OCI-LY1 (cell line): ENCODE data around the gene C1QTNF2.
A peak's percentile ranks its signal among the peaks of the same experiment; 100 is the strongest.

Experiments used
- H2AFZ ChIP-seq: fragments of 200-600 bp; sonication (generic), shearing (Covaris generic); 2 replicates; pipeline ENCODE4 v1.6.0; 2014; ENCODE audit warnings: antibody characterized with exemption, mild to moderate bottlenecking, low read length
- H3F3A ChIP-seq: fragments of 200-600 bp; sonication (generic), shearing (Covaris generic); 2 replicates; pipeline ENCODE4 v1.6.0; 2014; ENCODE audit warnings: mild to moderate bottlenecking, antibody characterized with exemption, low read length, moderate library complexity; ENCODE audit not compliant: insufficient read depth
- H3K27ac ChIP-seq: fragments of 200-600 bp; sonication (generic); 2 replicates; pipeline ENCODE4 v1.5.1; 2014; ENCODE audit warnings: low read length, mixed run types, mild to moderate bottlenecking, low read depth; ENCODE audit not compliant: poor library complexity, severe bottlenecking
- H3K27me3 ChIP-seq: fragments of 200-600 bp; sonication (generic); 2 replicates; pipeline ENCODE4 v1.6.0; 2014; ENCODE audit warnings: antibody characterized with exemption, mild to moderate bottlenecking, low read length, moderate library complexity; ENCODE audit not compliant: insufficient read depth
- H3K36me3 ChIP-seq: fragments of 200-600 bp; sonication (generic); 2 replicates; pipeline ENCODE4 v1.6.1; 2014; ENCODE audit warnings: mild to moderate bottlenecking, antibody characterized with exemption, low read length, moderate library complexity, mixed read lengths; ENCODE audit not compliant: insufficient read depth
- H3K4me1 ChIP-seq: fragments of 200-600 bp; sonication (generic); 2 replicates; pipeline ENCODE4 v1.5.1; 2014; ENCODE audit warnings: mild to moderate bottlenecking, low read length, moderate library complexity; ENCODE audit not compliant: insufficient read depth, severe bottlenecking
- H3K4me2 ChIP-seq: fragments of 200-600 bp; sonication (generic), shearing (Covaris generic); 2 replicates; pipeline ENCODE4 v1.6.1; 2014; ENCODE audit warnings: low read length
- H3K4me3 ChIP-seq: fragments of 200-600 bp; sonication (generic); 2 replicates; pipeline ENCODE4 v1.5.1; 2014; ENCODE audit warnings: low read length, low read depth, mild to moderate bottlenecking, mixed read lengths; ENCODE audit not compliant: poor library complexity, severe bottlenecking
- H3K79me2 ChIP-seq: fragments of 200-600 bp; shearing (Covaris generic); 2 replicates; pipeline ENCODE4 v1.6.1; 2016; ENCODE audit warnings: mixed run types, low read length, mixed read lengths; ENCODE audit not compliant: insufficient read depth
- H3K9ac ChIP-seq: fragments of 200-600 bp; sonication (generic), shearing (Covaris generic); 2 replicates; pipeline ENCODE4 v1.6.1; 2014; ENCODE audit warnings: mild to moderate bottlenecking, low read length, mixed read lengths
- H3K9me2 ChIP-seq: fragments of 200-600 bp; sonication (generic), shearing (Covaris generic); 2 replicates; pipeline ENCODE4 v1.6.1; 2014; ENCODE audit warnings: low read depth, mild to moderate bottlenecking, low read length, mixed read lengths
- H3K9me3 ChIP-seq: fragments of 200-600 bp; shearing (Covaris generic); 2 replicates; pipeline ENCODE4 v1.6.1; 2014; ENCODE audit warnings: low read length, mixed read lengths
- H4K20me1 ChIP-seq: fragments of 200-600 bp; sonication (generic), shearing (Covaris generic); 2 replicates; pipeline ENCODE4 v1.6.0; 2016; ENCODE audit warnings: mild to moderate bottlenecking, low read length; ENCODE audit not compliant: insufficient read depth
- EZH2 ChIP-seq: fragments of 200-600 bp; sonication (generic), shearing (Covaris generic); IDR thresholded peaks from 2 replicates; pipeline ENCODE4 v1.8.0; 2017; ENCODE audit warnings: borderline replicate concordance, mixed run types, mild to moderate bottlenecking, antibody characterized with exemption, low read length, moderate library complexity, mixed read lengths
- TF ChIP-seq, protein P1 (sequence below): fragments of 200-600 bp; sonication (generic), shearing (Covaris generic); IDR thresholded peaks from 2 replicates; pipeline ENCODE4 v1.5.1; 2017; ENCODE audit warnings: mild to moderate bottlenecking, antibody characterized with exemption, low read length, moderate library complexity, mixed read lengths

C1QTNF2 gene, protein sequence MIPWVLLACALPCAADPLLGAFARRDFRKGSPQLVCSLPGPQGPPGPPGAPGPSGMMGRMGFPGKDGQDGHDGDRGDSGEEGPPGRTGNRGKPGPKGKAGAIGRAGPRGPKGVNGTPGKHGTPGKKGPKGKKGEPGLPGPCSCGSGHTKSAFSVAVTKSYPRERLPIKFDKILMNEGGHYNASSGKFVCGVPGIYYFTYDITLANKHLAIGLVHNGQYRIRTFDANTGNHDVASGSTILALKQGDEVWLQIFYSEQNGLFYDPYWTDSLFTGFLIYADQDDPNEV

DNA sequence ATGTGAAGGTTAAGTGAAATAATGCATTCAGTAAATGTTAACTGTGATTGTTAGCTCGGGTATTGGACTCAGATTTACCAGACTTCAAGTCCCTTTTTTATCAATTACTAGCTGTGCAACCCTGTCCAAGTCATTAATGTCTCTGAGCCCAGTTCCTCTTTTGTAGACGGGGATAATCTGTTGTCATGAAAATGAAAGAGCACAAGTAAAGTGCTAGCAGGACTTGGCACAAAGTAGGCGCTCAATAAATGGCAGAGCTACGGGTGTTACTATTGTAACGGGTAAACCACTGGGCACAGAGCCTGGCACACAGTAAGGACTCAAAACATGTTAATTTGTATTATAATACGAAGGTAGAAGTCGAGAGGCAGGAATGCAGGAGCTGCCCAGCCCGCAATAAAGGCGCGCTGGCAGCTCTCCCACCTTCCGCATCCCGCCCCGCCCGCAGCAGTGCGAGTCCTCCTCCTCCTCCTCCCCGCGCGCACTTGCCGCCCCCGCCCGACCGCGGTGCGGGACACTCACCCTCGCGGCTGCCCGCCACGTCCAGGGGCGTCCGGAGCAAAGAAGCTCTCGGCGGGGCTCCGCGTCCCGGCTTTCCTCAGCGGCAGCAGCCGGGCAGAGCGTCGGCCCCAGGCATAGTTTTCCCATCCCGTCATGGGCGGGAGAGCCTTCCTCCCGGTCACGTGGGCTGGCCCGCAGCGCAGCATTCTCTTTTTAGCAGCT, at the start of gene C1QTNF2:
Gene C1QTNF2, minus strand, starts transcription at position 637 of the 723 bp plus-strand sequence. CDS start 15,615 bp downstream, outside the sequence.
- Histone ChIP-seq H3K9me3 (no peaks in the 10 kb centered on the region), H3K36me3 (no peaks in the 10 kb centered on the region), H3F3A (no peaks in the 10 kb centered on the region), H4K20me1 (no peaks in the 10 kb centered on the region), H3K79me2 (no peaks in the 10 kb centered on the region), H3K4me2 (peak within 1 kb of the TSS; percentile 43), H3K4me3 (peak within 1 kb of the TSS; percentile 5), H3K27ac (no peak within 1 kb of the TSS), H3K4me1 (no peaks in the 10 kb centered on the region), H3K9ac (no peak within 1 kb of the TSS), H3K9me2 (no peaks in the 10 kb centered on the region), H2AFZ (no peak within 1 kb of the TSS), H3K27me3 (no peaks in the 10 kb centered on the region)
- TF ChIP-seq, protein P1, sequence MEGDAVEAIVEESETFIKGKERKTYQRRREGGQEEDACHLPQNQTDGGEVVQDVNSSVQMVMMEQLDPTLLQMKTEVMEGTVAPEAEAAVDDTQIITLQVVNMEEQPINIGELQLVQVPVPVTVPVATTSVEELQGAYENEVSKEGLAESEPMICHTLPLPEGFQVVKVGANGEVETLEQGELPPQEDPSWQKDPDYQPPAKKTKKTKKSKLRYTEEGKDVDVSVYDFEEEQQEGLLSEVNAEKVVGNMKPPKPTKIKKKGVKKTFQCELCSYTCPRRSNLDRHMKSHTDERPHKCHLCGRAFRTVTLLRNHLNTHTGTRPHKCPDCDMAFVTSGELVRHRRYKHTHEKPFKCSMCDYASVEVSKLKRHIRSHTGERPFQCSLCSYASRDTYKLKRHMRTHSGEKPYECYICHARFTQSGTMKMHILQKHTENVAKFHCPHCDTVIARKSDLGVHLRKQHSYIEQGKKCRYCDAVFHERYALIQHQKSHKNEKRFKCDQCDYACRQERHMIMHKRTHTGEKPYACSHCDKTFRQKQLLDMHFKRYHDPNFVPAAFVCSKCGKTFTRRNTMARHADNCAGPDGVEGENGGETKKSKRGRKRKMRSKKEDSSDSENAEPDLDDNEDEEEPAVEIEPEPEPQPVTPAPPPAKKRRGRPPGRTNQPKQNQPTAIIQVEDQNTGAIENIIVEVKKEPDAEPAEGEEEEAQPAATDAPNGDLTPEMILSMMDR, result no peak
- no peak for TF ChIP-seq EZH2

DNA sequence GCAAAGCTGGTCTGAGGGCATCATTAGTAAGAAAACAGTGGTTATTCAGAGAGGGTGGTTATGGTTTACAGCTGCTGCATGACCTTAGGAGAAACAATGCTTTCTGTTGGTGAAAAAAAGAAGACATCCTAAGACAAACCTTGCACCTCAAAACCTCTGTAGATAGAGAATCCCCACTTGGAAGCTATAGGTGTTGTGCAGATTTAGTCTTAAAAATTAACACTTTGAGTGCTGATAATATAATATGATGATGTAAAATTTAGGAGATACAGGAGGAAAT, 49.8 kb upstream of the C1QTNF2 start:
- Histone ChIP-seq H3K9me2 (no peaks in the 10 kb centered on the region), H3F3A (no peaks in the 10 kb centered on the region), H3K4me3 (peak overlapping the region; percentile 90), H2AFZ (peak overlapping the region; percentile 27; the same call in 1 of the 2 replicates), H3K4me1 (peaks cover 72% of the 10 kb centered on the region), H3K27me3 (no peaks in the 10 kb centered on the region), H3K27ac (peak overlapping the region; percentile 93), H3K4me2 (peak overlapping the region; percentile 72), H3K9me3 (no peaks in the 10 kb centered on the region), H4K20me1 (no peaks in the 10 kb centered on the region), H3K36me3 (peaks cover 39% of the 10 kb centered on the region; the same call in 1 of the 2 replicates), H3K79me2 (peaks cover 55% of the 10 kb centered on the region), H3K9ac (peak overlapping the region; percentile 80; the same call in 1 of the 2 replicates)
- TF ChIP-seq EZH2, result no peak
- TF ChIP-seq, protein P1, result no peak

DNA sequence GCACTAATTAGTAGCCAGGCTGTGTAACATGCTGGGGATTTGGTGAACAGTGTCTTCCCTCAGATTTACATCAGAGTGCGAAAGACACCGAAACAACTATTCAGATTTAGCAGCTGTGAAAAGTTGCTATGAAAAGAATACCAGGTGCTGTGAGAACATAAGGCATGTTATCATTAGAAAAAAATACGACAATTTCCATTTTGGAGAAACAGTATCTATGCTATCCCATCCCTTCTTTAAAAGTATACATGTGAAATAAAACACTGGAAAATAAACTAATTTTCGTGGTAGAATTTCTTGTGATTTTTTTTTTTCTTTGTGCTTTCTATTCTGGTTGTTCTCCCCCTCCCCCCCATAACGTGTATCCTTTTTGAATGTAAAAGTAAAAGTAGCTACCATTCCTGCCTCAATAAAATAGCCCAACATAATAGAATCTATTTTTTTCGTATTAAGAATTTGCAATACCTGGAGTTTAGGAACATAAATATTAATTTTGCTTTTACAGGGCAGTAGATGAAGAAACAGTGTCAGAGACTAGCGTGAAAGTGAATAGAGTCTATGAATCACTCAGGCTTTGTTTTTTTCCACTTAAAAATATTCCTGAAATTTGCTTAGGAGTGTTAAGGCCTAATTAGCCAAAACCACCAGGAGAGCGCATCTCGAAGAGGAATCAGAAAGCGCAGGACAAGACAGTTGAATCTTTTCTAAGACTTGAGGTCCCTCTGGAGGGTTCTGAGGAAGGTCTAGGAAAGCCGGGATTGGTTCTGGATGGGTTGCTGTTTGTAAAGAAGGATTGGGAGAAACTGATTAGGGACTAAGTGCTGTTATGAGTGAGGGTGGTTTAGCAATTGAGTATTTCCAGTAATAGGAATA, 49.3 kb upstream of the C1QTNF2 start:
- Histone ChIP-seq H3K4me3 (peak overlapping the region; percentile 90), H3F3A (no peaks in the 10 kb centered on the region), H3K9me3 (no peaks in the 10 kb centered on the region), H3K36me3 (peaks cover 36% of the 10 kb centered on the region; the same call in 1 of the 2 replicates), H4K20me1 (no peaks in the 10 kb centered on the region), H3K79me2 (peaks cover 49% of the 10 kb centered on the region), H3K9ac (peak overlapping the region; percentile 80), H3K27ac (peak overlapping the region; percentile 93), H3K4me2 (peak overlapping the region; percentile 72), H3K9me2 (no peaks in the 10 kb centered on the region), H2AFZ (peak overlapping the region; percentile 27; the same call in 1 of the 2 replicates), H3K27me3 (no peaks in the 10 kb centered on the region), H3K4me1 (peaks cover 66% of the 10 kb centered on the region)
- TF ChIP-seq, protein P1, result no peak
- TF ChIP-seq EZH2, result no peak
